GM12878 (cell line): ENCODE results near the gene PIWIL4. TPM values are rescaled to one million over a fixed set of nuclear protein-coding genes. Genes with fewer than 3 reads are reported as not detected.

ENCODE experiments used
- ATAC-seq: fragments of 200-7000 bp; cut with Tn5 transposase; 3 replicates; pipeline ENCODE4 v1.9.1; 2020; ENCODE audit warnings: mild to moderate bottlenecking, moderate library complexity
- BruUV-seq: library from RNA; stranded (reverse); fragments of 400-500 nt; replicated peaks from 2 replicates; lab custom pipeline; 2021; lab: Mats Ljungman, UMichigan
- CTCF ChIA-PET: fragments of 300-600 bp; sonication (Branson Sonifier 250); formaldehyde crosslinking; extraction: SDS; loops from one replicate; lab custom pipeline; 2021; ENCODE audit warnings: inconsistent platforms; lab: Yijun Ruan, JAX
- POLR2A ChIA-PET: fragments of 350-600 bp; formaldehyde crosslinking; extraction: SDS; loops from one replicate; lab custom pipeline; 2021; ENCODE audit warnings: inconsistent platforms; lab: Charles Lee
- RAD21 ChIA-PET: fragments of 300-600 bp; sonication (Branson Sonifier 250); formaldehyde crosslinking; loops from one replicate; lab custom pipeline; 2023; ENCODE audit warnings: antibody characterized with exemption; ENCODE audit not compliant: unreplicated experiment; lab: Charles Lee
- SMC1A ChIA-PET: fragments of 300-600 bp; sonication (Branson Sonifier 250); formaldehyde crosslinking; loops from one replicate; lab custom pipeline; 2023; ENCODE audit not compliant: unreplicated experiment, uncharacterized antibody; lab: Charles Lee
- DNase-seq: peaks from one replicate; pipeline ENCODE4 v3.0.0-alpha.2; 2011; ENCODE audit warnings: low read depth, low spot score
- FAIRE-seq: peaks from 3 replicates; lab custom pipeline; 2011; peaks lifted over from hg19 to GRCh38; lab: Jason Lieb, UNC
- H2AFZ ChIP-seq: 2 replicates; pipeline ENCODE4 v1.6.0; 2011; ENCODE audit warnings: low read depth, low read length, control low read depth; ENCODE audit not compliant: control insufficient read depth
- H3K27ac ChIP-seq: 2 replicates; pipeline ENCODE4 v1.5.1; 2011; ENCODE audit warnings: control low read depth; ENCODE audit not compliant: control insufficient read depth, insufficient read depth
- H3K27me3 ChIP-seq, 2 experiments: replicated peaks in 1 of 2; 2 replicates each; pipeline versions ENCODE4 v1.6.0 to v1.6.1; 2011; ENCODE audit warnings: low read length in 1 of 2; ENCODE audit not compliant: control insufficient read depth in 2 of 2, insufficient read depth in 2 of 2
- H3K36me3 ChIP-seq, 2 experiments: 2 replicates each; pipeline ENCODE4 v1.5.1; 2011; ENCODE audit warnings: low read length in 1 of 2; ENCODE audit not compliant: control insufficient read depth in 2 of 2, insufficient read depth in 2 of 2
- H3K4me1 ChIP-seq: 2 replicates; pipeline ENCODE4 v1.6.1; 2011; ENCODE audit warnings: mild to moderate bottlenecking, low read length, moderate library complexity, mixed read lengths; ENCODE audit not compliant: control insufficient read depth, insufficient read depth
- H3K4me2 ChIP-seq: 2 replicates; pipeline ENCODE4 v1.6.0; 2011; ENCODE audit warnings: control low read depth; ENCODE audit not compliant: control insufficient read depth, insufficient read depth
- H3K4me3 ChIP-seq: fragments of 200-600 bp; sonication (generic); 2 replicates; pipeline ENCODE4 v1.5.1; 2016
- H3K79me2 ChIP-seq: 2 replicates; pipeline ENCODE4 v1.6.0; 2011; ENCODE audit warnings: low read length; ENCODE audit not compliant: control insufficient read depth, insufficient read depth
- H3K9ac ChIP-seq: 2 replicates; pipeline ENCODE4 v1.8.0; 2011; ENCODE audit warnings: low read length, control low read depth, mixed read lengths; ENCODE audit not compliant: control insufficient read depth, insufficient read depth
- H3K9me3 ChIP-seq: replicated peaks from 3 replicates; pipeline ENCODE4 v1.5.1; 2011; ENCODE audit warnings: mild to moderate bottlenecking, low read length; ENCODE audit not compliant: control insufficient read depth, insufficient read depth
- H4K20me1 ChIP-seq: 2 replicates; pipeline ENCODE4 v1.6.0; 2011; ENCODE audit not compliant: control insufficient read depth, insufficient read depth
- WGBS: methylation state at CpG from one replicate; pipeline ENCODE4 v1.1.6; 2016; ENCODE audit warnings: low lambda C conversion rate; ENCODE audit not compliant: insufficient replicate concordance, insufficient coverage; ENCODE audit errors: missing lambda C conversion rate; 5-methylcytosine and 5-hydroxymethylcytosine counted together
- in situ Hi-C: fragments of 300-500 bp; cut with MboI; formaldehyde crosslinking; loops from 9 replicates; pipeline ENCODE4 v1.14.3; 2018; ENCODE audit warnings: mixed read lengths
- intact Hi-C: fragments of 100-400 bp; cut with micrococcal nuclease; formaldehyde crosslinking; loops from one replicate; pipeline ENCODE4 v1.14.2; 2022; ENCODE audit not compliant: unreplicated experiment
- polyA plus RNA-seq, 11 experiments: library from polyadenylated mRNA; depleted of rRNA in 4 of 11; unstranded in 6 of 11; stranded (reverse) in 5 of 11; fragments of >200 nt; fragmentation: Nextera tagmentation in 4 of 11; fragmentation: Illumina TruSeq in 1 of 11; extraction: Ambion mirVana in 4 of 11; extraction: Trizol in 1 of 11; gene quantifications; 1 replicate in 1 of 11; 2 replicates in 10 of 11; pipeline versions ENCODE4 v1.2.1 to v1.2.3, GENCODE V29; 2011 to 2016; ENCODE audit warnings: inconsistent platforms in 2 of 11, missing spikeins in 2 of 11, low read depth in 1 of 11
- total RNA-seq, 4 experiments: library from RNA; depleted of rRNA in 3 of 4; stranded (reverse); fragments of >200 nt in 3 of 4; fragmentation: Illumina TruSeq in 1 of 4; extraction: Trizol in 1 of 4; gene quantifications; 2 replicates each; pipeline versions ENCODE4 v1.2.1 to v1.2.3, GENCODE V29; 2013 to 2021
- TF ChIP-seq, protein P1 (sequence below): fragments of 450-650 bp; IDR thresholded peaks from 2 replicates; pipeline ENCODE4 v1.6.1; 2016; ENCODE audit warnings: mild to moderate bottlenecking
- TF ChIP-seq, protein P2 (sequence below): fragments of 150-350 bp; IDR thresholded peaks from 2 replicates; pipeline ENCODE4 v1.6.1; 2014; ENCODE audit warnings: mild to moderate bottlenecking, low read depth, low read length
- TF ChIP-seq, protein P3 (sequence below): fragments of 450-650 bp; IDR thresholded peaks from 2 replicates; pipeline ENCODE4 v1.6.1; 2017; ENCODE audit warnings: antibody characterized with exemption, mild to moderate bottlenecking, moderate library complexity
- TF ChIP-seq, protein P4 (sequence below): fragments of 450-650 bp; IDR thresholded peaks from 2 replicates; pipeline ENCODE4 v1.6.1; 2016; ENCODE audit warnings: mild to moderate bottlenecking, moderate library complexity, borderline replicate concordance
- TF ChIP-seq, protein P5 (sequence below): fragments of 450-650 bp; IDR thresholded peaks from 2 replicates; pipeline ENCODE4 v1.6.1; 2017; ENCODE audit warnings: mild to moderate bottlenecking

PIWIL4 gene
- total and polyA plus RNA-seq, 10 of the 15 experiments (the other 5 are each of a cell fraction or from before 2014, with no cell fraction given), result 0.23 to 13.3 (median 0.47) TPM

DNA sequence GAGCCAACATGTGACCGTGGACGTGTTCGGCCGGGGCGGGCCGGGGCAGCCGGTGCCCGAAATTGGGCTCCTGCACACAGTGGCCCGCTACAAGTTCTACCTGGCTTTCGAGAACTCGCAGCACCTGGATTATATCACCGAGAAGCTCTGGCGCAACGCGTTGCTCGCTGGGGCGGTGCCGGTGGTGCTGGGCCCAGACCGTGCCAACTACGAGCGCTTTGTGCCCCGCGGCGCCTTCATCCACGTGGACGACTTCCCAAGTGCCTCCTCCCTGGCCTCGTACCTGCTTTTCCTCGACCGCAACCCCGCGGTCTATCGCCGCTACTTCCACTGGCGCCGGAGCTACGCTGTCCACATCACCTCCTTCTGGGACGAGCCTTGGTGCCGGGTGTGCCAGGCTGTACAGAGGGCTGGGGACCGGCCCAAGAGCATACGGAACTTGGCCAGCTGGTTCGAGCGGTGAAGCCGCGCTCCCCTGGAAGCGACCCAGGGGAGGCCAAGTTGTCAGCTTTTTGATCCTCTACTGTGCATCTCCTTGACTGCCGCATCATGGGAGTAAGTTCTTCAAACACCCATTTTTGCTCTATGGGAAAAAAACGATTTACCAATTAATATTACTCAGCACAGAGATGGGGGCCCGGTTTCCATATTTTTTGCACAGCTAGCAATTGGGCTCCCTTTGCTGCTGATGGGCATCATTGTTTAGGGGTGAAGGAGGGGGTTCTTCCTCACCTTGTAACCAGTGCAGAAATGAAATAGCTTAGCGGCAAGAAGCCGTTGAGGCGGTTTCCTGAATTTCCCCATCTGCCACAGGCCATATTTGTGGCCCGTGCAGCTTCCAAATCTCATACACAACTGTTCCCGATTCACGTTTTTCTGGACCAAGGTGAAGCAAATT is 21.7 kb upstream of the PIWIL4 start:
- Histone ChIP-seq H3K9ac (no peak overlapping the region), H3K4me3 (peak overlapping the region; percentile 80; the same call in 1 of the 2 replicates), H3K4me1 (no peaks in the 10 kb centered on the region; the same call in 1 of the 2 replicates), H3K27ac (no peak overlapping the region), H3K27me3 (no peaks in the 10 kb centered on the region), H3K36me3 (no peaks in the 10 kb centered on the region), H3K9me3 (no peaks in the 10 kb centered on the region), H3K79me2 (peaks cover 2% of the 10 kb centered on the region), H3K4me2 (peak overlapping the region; percentile 77), H4K20me1 (no peaks in the 10 kb centered on the region), H2AFZ (no peak overlapping the region)
- in situ Hi-C loops (no loop called here), intact Hi-C loops (loop anchor here (2.0 kb wide), 1 partner anchor 37 kb away; no protein-coding TSS in a partner anchor)
- TF ChIP-seq, protein P1, sequence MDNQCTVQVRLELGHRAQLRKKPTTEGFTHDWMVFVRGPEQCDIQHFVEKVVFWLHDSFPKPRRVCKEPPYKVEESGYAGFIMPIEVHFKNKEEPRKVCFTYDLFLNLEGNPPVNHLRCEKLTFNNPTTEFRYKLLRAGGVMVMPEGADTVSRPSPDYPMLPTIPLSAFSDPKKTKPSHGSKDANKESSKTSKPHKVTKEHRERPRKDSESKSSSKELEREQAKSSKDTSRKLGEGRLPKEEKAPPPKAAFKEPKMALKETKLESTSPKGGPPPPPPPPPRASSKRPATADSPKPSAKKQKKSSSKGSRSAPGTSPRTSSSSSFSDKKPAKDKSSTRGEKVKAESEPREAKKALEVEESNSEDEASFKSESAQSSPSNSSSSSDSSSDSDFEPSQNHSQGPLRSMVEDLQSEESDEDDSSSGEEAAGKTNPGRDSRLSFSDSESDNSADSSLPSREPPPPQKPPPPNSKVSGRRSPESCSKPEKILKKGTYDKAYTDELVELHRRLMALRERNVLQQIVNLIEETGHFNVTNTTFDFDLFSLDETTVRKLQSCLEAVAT, result peak; percentile 98; the same call in 1 of the 2 replicates
- TF ChIP-seq, protein P2, sequence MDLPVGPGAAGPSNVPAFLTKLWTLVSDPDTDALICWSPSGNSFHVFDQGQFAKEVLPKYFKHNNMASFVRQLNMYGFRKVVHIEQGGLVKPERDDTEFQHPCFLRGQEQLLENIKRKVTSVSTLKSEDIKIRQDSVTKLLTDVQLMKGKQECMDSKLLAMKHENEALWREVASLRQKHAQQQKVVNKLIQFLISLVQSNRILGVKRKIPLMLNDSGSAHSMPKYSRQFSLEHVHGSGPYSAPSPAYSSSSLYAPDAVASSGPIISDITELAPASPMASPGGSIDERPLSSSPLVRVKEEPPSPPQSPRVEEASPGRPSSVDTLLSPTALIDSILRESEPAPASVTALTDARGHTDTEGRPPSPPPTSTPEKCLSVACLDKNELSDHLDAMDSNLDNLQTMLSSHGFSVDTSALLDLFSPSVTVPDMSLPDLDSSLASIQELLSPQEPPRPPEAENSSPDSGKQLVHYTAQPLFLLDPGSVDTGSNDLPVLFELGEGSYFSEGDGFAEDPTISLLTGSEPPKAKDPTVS, result no peak
- TF ChIP-seq, protein P3, sequence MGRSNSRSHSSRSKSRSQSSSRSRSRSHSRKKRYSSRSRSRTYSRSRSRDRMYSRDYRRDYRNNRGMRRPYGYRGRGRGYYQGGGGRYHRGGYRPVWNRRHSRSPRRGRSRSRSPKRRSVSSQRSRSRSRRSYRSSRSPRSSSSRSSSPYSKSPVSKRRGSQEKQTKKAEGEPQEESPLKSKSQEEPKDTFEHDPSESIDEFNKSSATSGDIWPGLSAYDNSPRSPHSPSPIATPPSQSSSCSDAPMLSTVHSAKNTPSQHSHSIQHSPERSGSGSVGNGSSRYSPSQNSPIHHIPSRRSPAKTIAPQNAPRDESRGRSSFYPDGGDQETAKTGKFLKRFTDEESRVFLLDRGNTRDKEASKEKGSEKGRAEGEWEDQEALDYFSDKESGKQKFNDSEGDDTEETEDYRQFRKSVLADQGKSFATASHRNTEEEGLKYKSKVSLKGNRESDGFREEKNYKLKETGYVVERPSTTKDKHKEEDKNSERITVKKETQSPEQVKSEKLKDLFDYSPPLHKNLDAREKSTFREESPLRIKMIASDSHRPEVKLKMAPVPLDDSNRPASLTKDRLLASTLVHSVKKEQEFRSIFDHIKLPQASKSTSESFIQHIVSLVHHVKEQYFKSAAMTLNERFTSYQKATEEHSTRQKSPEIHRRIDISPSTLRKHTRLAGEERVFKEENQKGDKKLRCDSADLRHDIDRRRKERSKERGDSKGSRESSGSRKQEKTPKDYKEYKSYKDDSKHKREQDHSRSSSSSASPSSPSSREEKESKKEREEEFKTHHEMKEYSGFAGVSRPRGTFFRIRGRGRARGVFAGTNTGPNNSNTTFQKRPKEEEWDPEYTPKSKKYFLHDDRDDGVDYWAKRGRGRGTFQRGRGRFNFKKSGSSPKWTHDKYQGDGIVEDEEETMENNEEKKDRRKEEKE, result no peak
- TF ChIP-seq, protein P4, sequence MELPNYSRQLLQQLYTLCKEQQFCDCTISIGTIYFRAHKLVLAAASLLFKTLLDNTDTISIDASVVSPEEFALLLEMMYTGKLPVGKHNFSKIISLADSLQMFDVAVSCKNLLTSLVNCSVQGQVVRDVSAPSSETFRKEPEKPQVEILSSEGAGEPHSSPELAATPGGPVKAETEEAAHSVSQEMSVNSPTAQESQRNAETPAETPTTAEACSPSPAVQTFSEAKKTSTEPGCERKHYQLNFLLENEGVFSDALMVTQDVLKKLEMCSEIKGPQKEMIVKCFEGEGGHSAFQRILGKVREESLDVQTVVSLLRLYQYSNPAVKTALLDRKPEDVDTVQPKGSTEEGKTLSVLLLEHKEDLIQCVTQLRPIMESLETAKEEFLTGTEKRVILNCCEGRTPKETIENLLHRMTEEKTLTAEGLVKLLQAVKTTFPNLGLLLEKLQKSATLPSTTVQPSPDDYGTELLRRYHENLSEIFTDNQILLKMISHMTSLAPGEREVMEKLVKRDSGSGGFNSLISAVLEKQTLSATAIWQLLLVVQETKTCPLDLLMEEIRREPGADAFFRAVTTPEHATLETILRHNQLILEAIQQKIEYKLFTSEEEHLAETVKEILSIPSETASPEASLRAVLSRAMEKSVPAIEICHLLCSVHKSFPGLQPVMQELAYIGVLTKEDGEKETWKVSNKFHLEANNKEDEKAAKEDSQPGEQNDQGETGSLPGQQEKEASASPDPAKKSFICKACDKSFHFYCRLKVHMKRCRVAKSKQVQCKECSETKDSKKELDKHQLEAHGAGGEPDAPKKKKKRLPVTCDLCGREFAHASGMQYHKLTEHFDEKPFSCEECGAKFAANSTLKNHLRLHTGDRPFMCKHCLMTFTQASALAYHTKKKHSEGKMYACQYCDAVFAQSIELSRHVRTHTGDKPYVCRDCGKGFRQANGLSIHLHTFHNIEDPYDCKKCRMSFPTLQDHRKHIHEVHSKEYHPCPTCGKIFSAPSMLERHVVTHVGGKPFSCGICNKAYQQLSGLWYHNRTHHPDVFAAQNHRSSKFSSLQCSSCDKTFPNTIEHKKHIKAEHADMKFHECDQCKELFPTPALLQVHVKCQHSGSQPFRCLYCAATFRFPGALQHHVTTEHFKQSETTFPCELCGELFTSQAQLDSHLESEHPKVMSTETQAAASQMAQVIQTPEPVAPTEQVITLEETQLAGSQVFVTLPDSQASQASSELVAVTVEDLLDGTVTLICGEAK, result 0 out of 2 replicates have a peak, but pooled peaks have one; percentile 32
- TF ChIP-seq, protein P5, sequence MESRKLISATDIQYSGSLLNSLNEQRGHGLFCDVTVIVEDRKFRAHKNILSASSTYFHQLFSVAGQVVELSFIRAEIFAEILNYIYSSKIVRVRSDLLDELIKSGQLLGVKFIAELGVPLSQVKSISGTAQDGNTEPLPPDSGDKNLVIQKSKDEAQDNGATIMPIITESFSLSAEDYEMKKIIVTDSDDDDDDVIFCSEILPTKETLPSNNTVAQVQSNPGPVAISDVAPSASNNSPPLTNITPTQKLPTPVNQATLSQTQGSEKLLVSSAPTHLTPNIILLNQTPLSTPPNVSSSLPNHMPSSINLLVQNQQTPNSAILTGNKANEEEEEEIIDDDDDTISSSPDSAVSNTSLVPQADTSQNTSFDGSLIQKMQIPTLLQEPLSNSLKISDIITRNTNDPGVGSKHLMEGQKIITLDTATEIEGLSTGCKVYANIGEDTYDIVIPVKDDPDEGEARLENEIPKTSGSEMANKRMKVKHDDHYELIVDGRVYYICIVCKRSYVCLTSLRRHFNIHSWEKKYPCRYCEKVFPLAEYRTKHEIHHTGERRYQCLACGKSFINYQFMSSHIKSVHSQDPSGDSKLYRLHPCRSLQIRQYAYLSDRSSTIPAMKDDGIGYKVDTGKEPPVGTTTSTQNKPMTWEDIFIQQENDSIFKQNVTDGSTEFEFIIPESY, result peak; percentile 65; the same call in 1 of the 2 replicates
- DNase-seq (no peak), FAIRE-seq (no peak), ATAC-seq (no peak)
- ChIA-PET RAD21 (interaction anchor here (0.9 to 9.3 kb wide), 8 partner anchors 14 to 58 kb away, joined by 3 to 52 read pairs (median 4); no protein-coding TSS in a partner anchor), SMC1A (interaction anchor here (0.8 to 6.8 kb wide), 5 partner anchors 9 to 57 kb away, joined by 3 to 107 read pairs (median 5); no protein-coding TSS in a partner anchor), CTCF (interaction anchor here (0.9 to 4.2 kb wide), 10 partner anchors 10 to 57 kb away, joined by 3 to 36 read pairs (median 4); partner anchors contain the start of gene C11orf97), POLR2A (interaction anchor here (0.6 to 4.6 kb wide), 5 partner anchors 11 to 57 kb away, joined by 3 to 27 read pairs (median 5); no protein-coding TSS in a partner anchor)
- BruUV-seq, result no TSS peak
- WGBS, result 97% methylated on average over 54 of the region's 54 CpGs
